Activated CD4-positive, CD25-positive, alpha-beta regulatory T cell treated with anti-CD3 and anti-CD28 coated beads, Interleukin-2, amount 50 U/mL, for 16 hours (primary cell): ENCODE results near the gene NUDCD3.

Source experiments
- DNase-seq: peaks from one replicate; pipeline ENCODE4 v3.0.0-alpha.2; 2020; ENCODE audit warnings: low read depth, low spot score

NUDCD3 gene

DNA sequence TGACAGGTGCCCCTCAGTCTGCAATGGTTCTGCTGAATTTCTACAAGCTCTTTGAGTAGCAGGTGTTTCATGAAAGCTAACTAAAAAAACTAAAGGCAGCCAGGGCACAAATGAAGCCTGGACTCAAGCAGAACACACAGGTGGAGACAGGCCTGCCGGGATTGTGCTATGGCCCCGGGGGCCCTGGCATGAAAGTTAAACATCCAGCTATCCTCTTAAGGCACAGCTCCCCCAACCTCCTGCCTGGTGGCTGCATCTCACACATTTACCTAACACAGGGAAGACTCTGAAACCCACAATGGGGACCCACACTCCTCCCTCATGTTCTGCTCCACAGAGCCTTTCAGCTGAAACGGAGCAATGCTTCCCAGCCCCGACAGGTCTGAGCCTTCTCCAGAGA lies 88.8 kb downstream of the NUDCD3 start:
- no peak for DNase-seq

DNA sequence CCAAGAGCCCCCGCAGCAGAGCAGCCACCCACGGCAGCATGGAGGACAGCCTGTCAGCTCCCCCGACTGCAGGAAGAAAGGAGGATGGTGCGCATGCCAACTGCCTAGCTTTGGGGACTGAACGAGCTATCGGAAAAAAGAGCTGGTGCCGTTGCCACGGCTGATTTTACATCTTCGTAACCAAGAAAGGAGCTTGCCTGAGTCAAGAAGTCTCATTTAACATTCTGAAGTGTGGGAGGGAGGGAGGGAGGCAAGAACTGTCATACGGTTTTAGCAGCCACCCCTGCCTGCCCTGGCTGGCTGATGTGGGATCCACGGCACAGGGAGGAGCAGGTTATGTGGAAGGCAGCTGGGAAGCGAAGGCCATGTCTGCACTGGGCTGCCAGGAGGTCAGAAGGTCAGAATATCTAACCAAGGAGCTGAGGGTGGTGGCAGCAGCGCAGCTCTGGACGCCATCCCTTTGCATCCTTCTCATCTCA lies 90.4 kb downstream of the NUDCD3 start:
- no peak for DNase-seq

DNA sequence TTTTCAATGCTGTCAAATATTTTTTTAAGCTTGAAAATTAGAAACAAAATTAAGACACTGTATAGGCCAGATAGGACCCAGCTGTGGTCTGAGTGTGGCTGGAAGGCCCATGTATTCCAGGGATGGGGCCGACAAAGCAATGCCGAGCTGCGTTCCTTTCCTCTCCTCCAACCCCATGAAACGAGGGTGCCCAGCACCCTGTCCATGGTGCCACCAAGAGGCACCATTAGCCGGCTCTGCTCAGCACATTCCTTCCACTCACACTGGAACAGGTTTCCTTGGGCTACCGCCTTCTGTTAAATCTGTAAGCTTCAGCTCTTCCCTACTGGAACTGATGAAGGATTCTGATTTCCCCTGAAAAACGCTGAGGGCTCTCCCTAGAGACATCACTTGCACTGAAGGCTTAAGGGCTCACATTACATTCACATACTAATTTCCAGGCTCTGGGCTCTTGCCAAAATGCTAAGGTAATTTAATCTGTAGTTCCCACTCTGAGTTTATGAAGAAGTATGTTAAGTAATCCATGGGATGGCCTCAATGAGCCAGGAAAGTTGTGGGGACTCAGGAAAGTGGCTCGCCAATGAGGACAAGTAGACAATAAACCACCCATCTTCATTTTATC lies 91.4 kb downstream of the NUDCD3 start:
- no peak for DNase-seq

DNA sequence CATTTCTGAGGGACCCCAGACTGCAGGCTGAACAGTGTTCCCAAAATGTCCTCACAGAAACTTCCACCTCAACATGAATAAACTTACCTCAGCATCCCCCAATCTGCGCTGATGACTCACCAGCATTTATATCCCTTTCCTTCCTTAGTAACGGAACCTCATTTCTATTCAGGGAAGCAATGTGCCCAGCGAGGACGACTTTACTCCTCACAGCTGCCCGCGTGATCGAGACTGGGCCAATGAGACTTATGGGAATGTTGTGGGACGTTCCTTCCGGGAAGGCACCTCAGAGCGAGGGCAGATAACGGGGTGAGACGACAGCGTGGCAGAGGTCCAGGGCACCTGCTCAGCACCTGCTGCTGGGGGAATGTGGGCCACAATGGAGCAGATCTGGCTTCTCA lies 91.9 kb downstream of the NUDCD3 start:
- no peak for DNase-seq

DNA sequence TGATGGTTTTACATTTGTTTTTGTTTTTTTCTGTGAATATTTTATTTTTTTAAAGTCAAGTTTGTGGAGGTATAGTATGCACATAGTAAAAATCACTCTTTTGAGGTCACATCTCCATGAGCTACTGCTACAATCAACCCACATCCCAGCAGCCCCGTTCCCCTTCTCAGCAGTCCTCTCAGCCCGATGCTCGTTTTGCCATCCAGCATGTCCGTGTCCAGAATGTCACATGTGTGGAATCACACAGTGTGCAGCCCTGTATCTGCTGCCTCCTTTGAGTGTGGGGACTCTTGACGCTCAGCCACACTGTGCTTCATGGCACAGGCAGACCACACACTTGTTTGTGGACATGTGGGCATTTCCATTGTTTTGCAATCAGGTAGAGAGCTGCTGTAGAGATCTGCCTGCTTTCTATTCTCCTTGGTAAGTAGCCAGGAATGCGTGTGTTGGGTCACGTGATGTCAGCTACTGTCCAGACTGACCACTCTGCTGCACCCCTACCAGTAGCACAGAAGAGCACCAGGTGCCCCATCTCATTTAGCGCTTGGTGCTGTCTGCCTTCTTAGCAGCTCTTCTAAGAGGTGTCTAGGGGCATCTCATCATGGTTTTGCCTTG lies 93.4 kb downstream of the NUDCD3 start:
- DNase-seq = no peak

DNA sequence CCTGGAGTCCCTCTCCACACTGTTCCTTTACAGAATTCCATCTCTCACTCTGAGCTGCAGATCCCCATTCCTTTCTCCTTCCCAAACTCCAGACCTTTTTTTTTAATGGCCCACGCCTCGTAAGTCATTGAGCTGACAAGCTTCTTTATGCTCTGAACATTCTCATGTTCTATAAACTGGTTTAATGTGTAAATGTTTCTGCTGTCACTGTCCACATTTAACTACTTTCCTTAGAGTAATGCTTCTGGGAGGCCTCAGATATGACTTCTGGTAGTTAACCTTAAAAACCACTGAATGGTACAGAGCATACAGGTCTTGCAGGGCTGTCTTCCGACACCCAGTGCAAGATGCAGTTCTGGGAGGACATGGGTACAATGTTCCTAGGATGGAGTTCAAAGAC lies 94.0 kb downstream of the NUDCD3 start:
- no peak for DNase-seq

DNA sequence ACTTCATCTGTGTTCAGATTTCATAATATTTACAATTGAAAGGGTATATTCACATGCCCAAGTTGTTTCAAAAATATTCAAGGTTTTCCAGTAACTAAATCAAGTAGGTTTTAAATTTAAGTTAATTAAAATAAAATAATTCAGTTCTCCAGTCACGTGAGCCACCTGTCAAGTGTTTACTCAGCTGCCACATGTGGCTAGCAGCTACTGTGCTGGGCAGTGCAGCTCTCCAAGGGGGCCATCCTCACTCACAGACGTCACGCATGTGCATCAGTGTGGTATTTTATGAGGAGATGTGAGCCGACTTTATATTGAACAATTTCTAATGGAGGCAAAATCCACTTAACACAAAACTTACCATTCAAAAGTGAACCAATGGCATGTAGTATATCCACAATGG lies 95.4 kb downstream of the NUDCD3 start:
- no peak for DNase-seq

DNA sequence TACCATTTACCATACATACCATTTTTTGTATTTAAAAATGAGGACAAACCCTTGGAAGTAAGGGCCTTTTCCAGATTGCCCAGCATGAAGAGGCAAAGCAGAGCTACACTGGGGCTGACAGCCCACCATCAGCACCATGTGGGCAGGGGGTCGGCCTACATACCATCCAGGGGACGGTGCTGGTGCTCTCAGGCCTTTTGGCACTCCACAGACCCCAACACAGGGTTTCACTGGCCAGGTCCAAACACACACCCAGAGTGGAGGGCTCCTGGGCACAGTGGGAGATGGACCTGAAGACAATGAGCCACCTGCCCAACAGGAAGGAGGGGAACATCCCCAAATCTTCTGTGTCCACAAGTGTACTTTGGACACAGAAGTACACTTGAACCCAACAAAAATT lies 95.8 kb downstream of the NUDCD3 start:
- no peak for DNase-seq

DNA sequence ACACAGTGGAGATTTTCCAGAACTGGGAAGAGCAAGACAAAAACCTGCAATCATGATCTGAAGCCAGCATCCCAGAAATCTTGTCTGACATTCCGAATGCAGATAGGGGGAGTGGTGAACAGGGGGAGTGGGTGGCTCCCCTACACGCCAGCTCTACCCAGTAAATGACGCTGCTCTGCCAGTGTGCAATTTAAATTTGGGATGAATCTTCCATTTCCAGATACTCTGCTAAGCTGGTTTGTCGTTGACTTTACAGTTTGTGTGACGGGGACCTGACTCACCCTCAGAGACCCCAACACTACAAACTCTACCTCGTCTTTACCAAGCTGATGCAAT lies 96.4 kb downstream of the NUDCD3 start:
- DNase-seq = no peak

DNA sequence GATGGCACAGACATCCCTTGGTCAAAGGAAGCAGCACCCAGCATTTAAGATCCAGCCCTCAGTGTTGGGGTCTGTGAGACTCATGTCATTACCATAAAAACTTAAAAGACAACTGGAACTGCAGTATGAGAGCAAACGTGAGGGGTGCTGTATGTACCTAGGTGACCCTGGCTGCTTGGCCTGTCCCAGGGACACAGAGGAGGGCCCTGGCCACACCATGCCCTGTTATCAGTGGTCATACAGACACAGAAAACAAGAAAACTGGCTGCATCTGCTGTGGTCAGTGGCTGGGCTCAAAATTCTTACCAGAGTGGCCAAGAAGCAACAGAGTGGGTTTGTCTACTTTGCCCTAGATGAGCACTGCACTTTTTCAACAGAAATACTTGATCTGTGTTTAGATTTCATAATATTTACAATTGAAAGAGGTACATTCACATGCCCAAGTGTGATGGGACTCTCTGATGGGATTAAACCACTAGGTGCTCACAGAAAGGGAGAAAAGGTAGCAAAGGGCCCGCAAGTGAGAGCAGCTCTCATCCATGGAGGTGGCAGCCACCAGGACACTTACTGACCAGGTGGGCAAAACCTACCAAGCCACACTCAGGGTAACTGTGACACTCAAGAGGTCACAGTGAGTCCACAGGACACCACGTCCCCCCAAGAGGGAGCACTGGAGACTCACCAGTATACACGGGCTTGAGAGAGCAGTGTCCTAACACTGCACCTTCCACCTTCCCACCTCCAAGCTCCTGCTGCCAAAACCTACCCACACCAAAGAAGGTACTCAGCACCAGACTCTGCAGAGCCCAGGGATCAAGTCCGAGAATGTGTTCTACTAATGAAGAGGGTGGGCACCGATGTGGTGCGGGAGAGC lies 97.0 kb downstream of the NUDCD3 start:
- DNase-seq = no peak

DNA sequence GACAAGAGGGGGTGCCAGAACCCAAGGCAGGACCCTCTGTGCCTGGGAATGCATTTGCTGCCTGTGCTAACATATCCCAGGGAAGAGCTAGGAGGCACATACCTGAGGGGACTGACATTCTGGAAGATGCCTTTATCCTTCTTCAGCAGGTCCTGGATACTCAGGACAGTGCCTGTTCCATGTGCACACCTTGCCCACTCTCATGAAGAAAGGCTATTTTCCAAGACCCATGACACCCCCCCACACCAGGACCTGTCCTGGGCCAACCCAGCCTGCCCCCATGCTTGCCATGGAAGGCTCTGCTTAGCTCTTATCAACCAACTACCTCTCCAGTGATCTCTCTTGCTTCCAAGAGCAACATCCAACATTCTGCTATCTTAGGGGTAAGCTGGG lies 97.8 kb downstream of the NUDCD3 start:
- no peak for DNase-seq

DNA sequence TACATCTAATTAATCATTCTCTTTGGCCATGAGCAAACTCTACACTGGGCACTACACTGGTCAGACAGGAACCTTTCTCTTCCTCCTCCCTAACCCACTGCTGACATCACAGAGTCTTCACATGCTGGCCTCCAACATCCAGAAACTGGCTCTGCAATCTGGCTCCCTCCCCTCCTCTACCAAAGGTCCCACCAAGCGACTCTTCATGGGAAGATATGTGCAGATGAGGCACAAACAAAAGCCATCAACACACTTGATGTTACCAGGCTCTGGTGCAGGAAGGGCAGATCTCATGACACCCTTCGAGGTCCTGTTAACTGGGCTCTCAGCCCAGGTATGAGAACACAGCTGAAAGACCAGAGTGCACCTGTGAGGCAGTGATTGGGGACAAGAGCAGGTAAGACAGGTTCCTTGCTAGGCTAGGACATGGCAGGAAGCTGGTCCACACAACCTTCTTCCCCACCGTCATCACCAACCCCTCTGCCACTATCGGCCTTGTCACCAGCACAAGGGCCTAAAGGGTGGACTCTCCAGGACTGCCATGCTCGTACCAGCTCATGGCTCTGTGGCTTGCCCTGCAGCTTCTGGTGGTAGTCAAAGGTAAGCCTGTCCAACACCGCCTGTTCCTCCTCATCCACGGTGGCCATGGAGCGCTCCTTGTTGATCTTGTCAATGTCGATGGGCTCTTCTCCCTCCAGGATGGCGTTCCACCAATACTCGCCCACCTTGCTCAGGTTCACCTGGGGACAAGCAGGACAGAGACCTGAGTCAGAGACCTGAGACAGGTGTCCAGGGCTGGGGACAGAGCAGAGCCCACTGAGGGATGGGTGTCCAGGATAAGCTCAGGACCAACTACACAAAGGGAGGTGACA lies 98.5 kb downstream of the NUDCD3 start:
- DNase-seq = no peak

DNA sequence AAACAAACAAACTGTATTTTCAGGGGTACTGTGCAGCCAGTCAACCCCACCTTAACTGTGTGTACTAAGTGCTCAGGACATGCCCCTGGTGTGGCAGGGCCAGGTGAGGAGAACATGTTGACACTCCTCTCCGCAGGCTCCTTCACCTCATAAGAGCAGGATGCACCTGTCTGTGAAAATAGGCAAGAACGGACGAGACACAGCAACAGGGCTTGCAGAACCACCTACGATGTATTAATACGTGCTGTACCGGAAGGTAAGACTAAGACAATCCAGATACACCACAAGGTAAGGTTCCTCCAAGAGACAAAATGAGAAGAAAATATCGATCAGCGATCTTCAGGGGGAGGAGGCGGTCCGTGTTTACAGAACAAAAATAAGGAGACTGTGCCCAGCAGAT lies 99.3 kb downstream of the NUDCD3 start:
- no peak for DNase-seq

DNA sequence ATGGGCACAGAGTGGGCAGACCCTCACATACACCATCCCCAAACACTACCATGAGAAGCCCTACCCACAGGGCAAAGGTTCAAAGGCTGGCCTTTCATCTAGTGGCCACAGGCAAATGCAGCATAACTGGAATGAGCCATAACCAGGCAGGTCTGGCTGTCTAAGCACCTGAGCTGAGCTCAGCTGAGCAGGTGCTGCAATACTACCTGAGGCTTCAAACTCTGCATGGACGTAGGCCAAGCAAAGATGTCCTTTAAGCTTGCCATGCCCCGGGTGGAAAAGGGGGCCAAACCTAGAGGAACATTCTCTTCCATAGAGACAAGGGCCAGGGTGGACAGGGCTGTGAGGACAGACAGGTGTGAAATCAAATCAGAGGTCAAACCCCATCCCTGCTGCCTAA lies 99.8 kb downstream of the NUDCD3 start:
- no peak for DNase-seq

DNA sequence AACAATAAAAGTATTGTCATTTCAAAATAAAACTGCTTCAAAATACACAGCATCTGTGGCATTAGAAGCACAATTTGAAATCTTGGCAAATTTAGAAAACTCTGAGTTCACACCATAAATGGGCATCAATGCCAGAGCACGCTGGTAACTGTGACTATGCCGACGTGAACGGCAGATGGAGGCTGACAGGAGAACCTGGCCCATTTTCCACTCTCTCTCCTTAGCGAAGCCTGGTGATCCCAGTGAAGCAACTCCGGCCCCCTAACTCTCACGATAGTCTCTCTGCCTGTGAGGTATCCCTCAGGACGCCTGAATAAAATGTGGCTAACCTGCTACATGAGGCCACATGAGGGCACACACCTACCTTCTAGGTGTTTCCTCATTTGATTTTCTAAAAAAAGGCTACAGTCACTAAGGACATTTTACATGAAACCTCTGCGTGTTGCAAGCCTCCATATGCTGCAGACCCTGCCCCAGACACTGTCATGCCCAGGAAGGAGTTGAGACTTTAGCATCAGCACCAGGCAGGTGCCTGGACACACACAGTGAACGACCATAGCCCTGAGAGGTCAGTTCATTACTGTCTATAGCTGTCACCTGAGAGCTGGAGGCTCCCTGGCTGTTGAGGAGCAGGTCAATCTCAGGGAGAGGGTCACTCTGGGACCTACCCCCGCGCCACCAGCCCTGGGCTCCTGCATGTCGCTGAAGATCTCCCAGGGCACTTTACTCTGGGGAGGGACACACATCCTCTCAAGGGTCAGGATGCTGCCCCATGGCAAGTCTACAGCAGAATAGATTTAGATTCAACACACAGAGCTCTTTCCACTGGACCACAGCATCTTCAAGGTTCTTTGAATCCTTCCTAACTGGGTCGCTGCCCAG lies 102.1 kb downstream of the NUDCD3 start:
- DNase-seq = no peak

DNA sequence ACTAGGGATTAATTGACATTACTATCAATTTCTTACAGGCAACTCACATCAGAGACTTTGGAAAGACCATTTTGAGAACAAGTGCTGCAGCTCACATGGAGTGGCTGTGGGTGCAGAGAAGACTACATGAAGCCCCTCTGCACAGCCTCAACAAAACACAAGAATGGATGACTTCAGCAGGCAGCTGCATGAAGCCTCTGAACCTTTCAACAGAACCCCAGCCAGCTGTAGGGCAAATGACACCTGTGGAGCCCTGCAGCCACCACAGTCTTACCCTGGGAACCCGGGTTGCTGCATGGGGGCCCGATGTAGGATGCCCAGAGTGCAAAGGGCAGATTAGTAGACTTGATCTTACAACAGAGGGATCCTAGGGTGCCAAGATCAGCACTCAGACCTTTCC lies 103.1 kb downstream of the NUDCD3 start:
- no peak for DNase-seq

DNA sequence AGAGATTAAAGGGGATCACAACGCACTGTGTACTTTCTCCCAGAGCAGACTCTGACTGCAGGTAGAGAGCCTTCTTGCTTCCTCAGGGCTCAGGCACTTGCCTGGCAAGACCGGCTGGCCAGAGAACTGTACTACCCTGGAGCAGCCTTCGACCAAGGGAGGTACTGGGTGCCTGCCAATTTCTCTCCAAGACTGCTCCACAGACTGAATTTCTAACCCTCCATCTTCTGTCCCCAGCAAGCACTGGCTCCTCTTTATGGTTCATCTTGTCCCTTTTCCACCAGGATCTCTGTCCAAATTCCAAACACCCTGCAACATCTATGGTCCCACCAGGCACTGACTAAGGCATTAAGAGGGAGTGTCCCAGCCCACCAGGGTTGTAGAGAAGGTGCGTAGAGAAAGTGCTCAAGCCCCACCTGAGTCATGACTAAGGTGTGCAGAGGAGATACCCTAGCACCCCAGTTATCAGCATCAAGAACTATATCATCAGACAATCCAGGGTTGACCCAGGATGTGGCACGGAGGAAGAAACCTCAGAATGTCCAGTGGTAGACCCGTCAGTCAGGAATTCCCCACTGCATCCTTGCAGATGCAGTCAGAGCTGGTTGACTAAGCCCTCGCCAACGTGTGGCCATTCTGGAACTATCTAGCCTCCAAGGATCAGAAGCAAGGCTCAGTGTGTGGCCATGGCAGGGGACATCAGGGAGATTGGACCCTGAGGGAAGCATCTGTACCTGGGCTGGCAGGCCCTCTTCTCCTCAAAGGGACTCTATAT lies 104.1 kb downstream of the NUDCD3 start:
- DNase-seq = no peak

DNA sequence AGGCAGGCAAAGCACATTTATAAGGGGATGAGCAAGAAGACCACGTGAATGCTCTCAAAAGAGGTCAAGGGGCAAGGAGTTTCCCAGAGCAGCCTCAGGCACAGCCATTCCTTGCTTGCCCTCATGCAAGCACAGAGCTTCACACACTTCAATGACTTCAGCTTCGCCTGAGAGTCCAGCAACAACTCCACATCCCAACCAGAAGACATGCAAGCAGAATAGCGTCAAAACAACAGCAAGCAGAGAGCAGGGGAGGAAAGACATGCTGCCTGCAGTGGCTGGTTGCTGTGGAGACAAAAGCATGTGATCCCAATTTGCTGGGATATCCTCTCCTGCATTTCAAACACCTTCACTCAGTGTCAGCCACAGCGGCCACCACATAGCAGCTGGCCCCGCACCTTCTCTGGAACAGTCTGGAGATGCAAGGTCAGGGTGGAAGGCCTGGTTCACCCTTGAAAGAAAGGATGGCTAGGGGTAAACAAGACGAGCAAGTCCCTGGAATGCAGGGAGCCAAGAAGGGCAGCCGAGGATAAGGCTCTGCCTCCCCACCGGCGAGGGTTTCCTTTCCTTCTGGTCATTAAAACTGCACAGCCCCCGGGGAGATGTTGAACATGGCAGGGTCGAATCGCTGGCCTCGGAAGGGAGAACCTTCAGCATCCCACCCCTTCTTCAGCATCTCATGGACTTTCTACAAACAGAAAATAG lies 104.9 kb downstream of the NUDCD3 start:
- DNase-seq = no peak

DNA sequence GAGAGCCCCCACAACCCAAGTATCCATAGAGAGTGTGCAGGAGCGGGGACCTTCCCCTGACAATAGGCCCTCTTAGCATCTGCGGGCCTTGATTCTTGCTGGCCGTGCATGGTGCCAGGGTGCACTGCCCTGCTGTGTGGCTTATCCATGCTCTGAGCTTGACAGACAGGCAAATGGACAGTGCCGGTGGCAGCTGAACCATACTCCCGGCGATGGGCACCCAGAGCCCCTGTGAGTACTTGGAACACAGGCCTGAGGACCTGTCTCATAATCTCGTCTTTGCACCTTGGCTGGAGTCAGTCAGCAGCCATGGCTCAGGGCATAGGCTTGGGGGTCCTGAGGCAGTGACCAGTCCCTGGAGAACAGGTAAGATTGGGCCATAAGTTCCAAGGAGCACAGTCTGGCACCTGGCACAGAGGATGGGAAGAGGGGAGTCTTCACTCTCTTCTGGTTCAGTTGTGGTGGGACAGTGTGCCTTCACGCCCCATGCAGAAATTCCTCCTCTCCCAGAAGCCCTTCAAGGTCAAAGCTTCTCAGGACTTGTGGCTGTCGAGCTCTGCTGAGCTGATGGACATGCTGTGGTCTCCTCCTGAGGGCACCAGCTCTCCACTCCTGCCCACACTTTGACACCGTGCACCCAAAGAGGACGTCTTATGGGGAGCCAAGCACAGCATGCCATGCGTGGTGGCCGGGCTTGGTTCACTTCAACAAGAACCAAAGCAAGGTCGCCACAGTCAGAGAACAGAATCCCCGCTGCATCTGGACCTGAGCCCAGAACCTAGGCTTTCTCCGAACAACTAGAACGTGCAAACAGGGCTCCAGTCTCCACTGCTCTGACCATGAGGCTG lies 105.6 kb downstream of the NUDCD3 start:
- no peak for DNase-seq
